Measurements from ENCODE around the gene PLS1.

Gene PLS1

GRCh38 chr3:142651711-142652110 lies 55.5 kb downstream of the PLS1 start:
- FAIRE-seq: no peak
- DNase-seq (ENCODE audit: insufficient read length, low spot score): no peak
- TF ChIP-seq, protein P1, sequence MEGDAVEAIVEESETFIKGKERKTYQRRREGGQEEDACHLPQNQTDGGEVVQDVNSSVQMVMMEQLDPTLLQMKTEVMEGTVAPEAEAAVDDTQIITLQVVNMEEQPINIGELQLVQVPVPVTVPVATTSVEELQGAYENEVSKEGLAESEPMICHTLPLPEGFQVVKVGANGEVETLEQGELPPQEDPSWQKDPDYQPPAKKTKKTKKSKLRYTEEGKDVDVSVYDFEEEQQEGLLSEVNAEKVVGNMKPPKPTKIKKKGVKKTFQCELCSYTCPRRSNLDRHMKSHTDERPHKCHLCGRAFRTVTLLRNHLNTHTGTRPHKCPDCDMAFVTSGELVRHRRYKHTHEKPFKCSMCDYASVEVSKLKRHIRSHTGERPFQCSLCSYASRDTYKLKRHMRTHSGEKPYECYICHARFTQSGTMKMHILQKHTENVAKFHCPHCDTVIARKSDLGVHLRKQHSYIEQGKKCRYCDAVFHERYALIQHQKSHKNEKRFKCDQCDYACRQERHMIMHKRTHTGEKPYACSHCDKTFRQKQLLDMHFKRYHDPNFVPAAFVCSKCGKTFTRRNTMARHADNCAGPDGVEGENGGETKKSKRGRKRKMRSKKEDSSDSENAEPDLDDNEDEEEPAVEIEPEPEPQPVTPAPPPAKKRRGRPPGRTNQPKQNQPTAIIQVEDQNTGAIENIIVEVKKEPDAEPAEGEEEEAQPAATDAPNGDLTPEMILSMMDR (IDR thresholded peaks at IDR 0.05; ENCODE audit: insufficient read depth, missing control alignments): no peak

DNA sequence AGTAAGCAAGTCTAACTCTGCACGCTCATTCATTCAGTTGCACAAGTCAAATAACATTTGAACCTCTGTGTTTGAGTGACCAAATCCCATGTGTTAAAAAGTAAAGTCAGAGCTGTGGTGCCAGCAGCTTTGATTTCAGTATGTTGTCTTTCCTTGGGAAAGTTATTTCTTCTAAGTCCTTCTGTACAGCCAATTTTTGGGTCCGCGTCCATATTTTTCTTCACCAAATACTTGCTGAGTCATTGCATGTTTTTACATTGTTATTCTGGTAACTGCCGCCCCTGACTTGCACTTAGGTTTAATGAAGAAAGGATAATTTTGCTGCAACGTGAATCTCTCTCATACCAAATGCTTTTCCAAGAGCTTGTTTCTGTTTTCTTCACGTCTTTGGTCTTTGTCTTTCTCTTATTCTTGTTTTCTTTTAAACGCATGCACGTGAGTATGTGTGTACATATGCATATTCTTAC lies 56.7 kb downstream of the PLS1 start:
- DNase-seq (ENCODE audit: insufficient read length, low spot score) (no peak), FAIRE-seq (no peak)
- TF ChIP-seq, protein P1 (IDR thresholded peaks at IDR 0.05; ENCODE audit: insufficient read depth, missing control alignments): no peak

DNA sequence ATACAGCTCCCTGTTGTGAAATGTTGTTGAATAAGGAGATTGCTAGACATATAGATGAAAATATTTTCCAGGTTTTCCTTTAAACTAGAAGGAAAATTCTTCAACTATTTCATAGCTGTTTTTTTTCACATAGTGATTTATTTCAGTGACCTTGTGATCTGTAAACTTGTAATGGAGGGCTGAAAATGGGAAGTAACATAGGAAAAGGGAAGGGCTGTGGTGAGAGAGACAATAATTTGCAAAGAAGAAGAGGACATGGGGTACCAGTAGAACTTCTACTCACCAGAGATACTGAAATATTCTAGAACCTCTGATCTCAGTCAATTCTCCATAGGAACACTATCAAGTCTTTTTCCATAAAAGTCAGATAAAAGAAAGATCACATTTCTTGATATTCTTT lies 60.4 kb downstream of the PLS1 start:
- FAIRE-seq: no peak
- TF ChIP-seq, protein P1 (IDR thresholded peaks at IDR 0.05; ENCODE audit: insufficient read depth, missing control alignments): no peak
- no peak for DNase-seq (ENCODE audit: insufficient read length, low spot score)

GRCh38 chr3:142657033-142657432 lies 60.8 kb downstream of the PLS1 start:
- FAIRE-seq (no peak), DNase-seq (ENCODE audit: insufficient read length, low spot score) (no peak)
- TF ChIP-seq, protein P1 (IDR thresholded peaks at IDR 0.05; ENCODE audit: insufficient read depth, missing control alignments): no peak

DNA sequence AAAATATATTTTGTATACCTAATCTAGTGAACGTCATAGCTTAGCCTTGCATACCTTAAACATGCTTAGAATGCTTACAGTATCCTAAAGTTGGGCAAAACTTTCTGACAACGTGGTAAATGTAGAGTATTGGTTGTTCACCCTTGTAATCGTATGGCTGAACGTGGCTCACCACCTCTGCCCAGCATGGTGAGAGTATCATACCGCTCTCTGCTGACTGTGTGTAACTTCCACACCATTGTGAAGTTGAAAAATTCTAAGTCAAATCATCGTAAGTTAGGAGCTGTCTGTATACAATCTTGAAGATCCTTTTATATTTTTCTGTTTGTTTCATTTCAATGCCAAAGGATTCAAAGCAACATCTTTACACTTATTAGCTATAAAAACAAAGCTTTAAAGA lies 64.2 kb downstream of the PLS1 start:
- DNase-seq (ENCODE audit: insufficient read length, low spot score) (no peak), FAIRE-seq (no peak)
- TF ChIP-seq, protein P1 (IDR thresholded peaks at IDR 0.05; ENCODE audit: insufficient read depth, missing control alignments): no peak

- no peak for FAIRE-seq
Measured at GRCh38 chr3:142660893-142661292, 64.7 kb downstream of the PLS1 start.

DNA sequence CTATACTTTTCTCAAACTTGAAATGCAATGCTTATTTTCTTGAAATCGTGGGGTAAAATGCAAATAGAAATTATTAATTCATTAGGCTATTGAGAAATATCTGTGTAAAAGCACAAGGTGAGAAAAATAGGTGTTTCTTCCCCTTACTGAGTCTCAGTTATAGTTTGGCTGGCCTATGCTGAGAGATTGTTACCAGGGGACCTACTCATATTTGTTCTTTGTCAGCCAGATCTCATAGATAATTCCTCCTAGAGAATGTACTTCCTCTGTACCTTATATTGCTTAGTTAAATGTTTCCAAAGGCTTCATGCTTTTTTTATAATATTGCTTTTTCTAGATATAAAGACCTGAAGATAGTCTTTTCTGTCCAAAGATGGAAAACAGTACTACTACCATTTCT lies 67.7 kb downstream of the PLS1 start:
- TF ChIP-seq, protein P1 (IDR thresholded peaks at IDR 0.05; ENCODE audit: insufficient read depth, missing control alignments): no peak
- no peak for FAIRE-seq
- no peak for DNase-seq (ENCODE audit: insufficient read length, low spot score)

More at GRCh38 chr3:142660893-142661292, 64.7 kb downstream of the PLS1 start:
- DNase-seq (ENCODE audit: insufficient read length, low spot score): no peak
- TF ChIP-seq, protein P1 (IDR thresholded peaks at IDR 0.05; ENCODE audit: insufficient read depth, missing control alignments): no peak

Data from D721Med (cell line).